H9 (cell line): ENCODE results near the gene SCTR. TPM values are rescaled to one million over a fixed set of nuclear protein-coding genes. Genes with fewer than 3 reads are reported as not detected.

Experiments used
- DNase-seq: peaks from one replicate; pipeline ENCODE4 v3.0.0-alpha.2; 2017
- H2AFZ ChIP-seq: one replicate; pipeline ENCODE4 v1.6.1; 2013; ENCODE audit warnings: mild to moderate bottlenecking, low read length, control low read depth, moderate library complexity
- H2AK5ac ChIP-seq: 2 replicates; pipeline ENCODE4 v1.6.1; 2013; ENCODE audit warnings: low read length, control low read depth, mixed read lengths; ENCODE audit not compliant: insufficient read length
- H2BK120ac ChIP-seq: one replicate; pipeline ENCODE4 v1.6.1; 2013; ENCODE audit warnings: low read depth, mild to moderate bottlenecking, low read length, control low read depth, inconsistent platforms; ENCODE audit not compliant: poor library complexity, severe bottlenecking
- H2BK12ac ChIP-seq: 2 replicates; pipeline ENCODE4 v1.6.1; 2013; ENCODE audit warnings: low read length, control low read depth, mixed read lengths, low read depth; ENCODE audit not compliant: insufficient read length
- H2BK15ac ChIP-seq: 2 replicates; pipeline ENCODE4 v1.6.1; 2013; ENCODE audit warnings: low read depth, low read length, control low read depth
- H2BK20ac ChIP-seq: one replicate; pipeline ENCODE4 v1.6.1; 2013; ENCODE audit warnings: low read depth, mild to moderate bottlenecking, low read length, control low read depth, inconsistent platforms; ENCODE audit not compliant: poor library complexity, severe bottlenecking
- H2BK5ac ChIP-seq: 2 replicates; pipeline ENCODE4 v1.6.1; 2013; ENCODE audit warnings: low read length, control low read depth, mixed read lengths; ENCODE audit not compliant: insufficient read length
- H3K14ac ChIP-seq: 2 replicates; pipeline ENCODE4 v1.6.1; 2013; ENCODE audit warnings: low read length, control low read depth; ENCODE audit not compliant: insufficient read depth
- H3K18ac ChIP-seq: 2 replicates; pipeline ENCODE4 v1.6.1; 2013; ENCODE audit warnings: low read depth, mild to moderate bottlenecking, mixed read lengths, low read length, control low read depth; ENCODE audit not compliant: insufficient read length
- H3K23ac ChIP-seq: 2 replicates; pipeline ENCODE4 v1.6.1; 2013; ENCODE audit warnings: low read length, control low read depth, mixed read lengths, low read depth; ENCODE audit not compliant: insufficient read length
- H3K23me2 ChIP-seq: 2 replicates; pipeline ENCODE4 v1.6.1; 2013; ENCODE audit warnings: low read depth, mild to moderate bottlenecking, mixed read lengths, low read length, control low read depth; ENCODE audit not compliant: insufficient read length, poor library complexity, severe bottlenecking
- H3K27ac ChIP-seq: 2 replicates; pipeline ENCODE4 v1.5.1; 2013; ENCODE audit warnings: low read length, control low read depth, mixed read lengths, low read depth; ENCODE audit not compliant: insufficient read length
- H3K27me3 ChIP-seq: 2 replicates; pipeline ENCODE4 v1.6.1; 2013; ENCODE audit warnings: low read length, control low read depth, inconsistent platforms; ENCODE audit not compliant: insufficient read depth
- H3K4ac ChIP-seq: 2 replicates; pipeline ENCODE4 v1.6.1; 2013; ENCODE audit warnings: low read depth, mild to moderate bottlenecking, control low read depth, inconsistent platforms, low read length, moderate library complexity
- H3K4me1 ChIP-seq: 2 replicates; pipeline ENCODE4 v1.6.1; 2013; ENCODE audit warnings: low read length, control low read depth, inconsistent platforms; ENCODE audit not compliant: insufficient read depth
- H3K4me2 ChIP-seq: 2 replicates; pipeline ENCODE4 v1.6.1; 2013; ENCODE audit warnings: low read length, control low read depth, mixed read lengths; ENCODE audit not compliant: insufficient read length, insufficient read depth
- H3K56ac ChIP-seq: 2 replicates; pipeline ENCODE4 v1.6.1; 2013; ENCODE audit warnings: low read depth, mild to moderate bottlenecking, mixed read lengths, low read length, control low read depth; ENCODE audit not compliant: insufficient read length
- H3K79me1 ChIP-seq: 2 replicates; pipeline ENCODE4 v1.6.1; 2013; ENCODE audit warnings: low read depth, mild to moderate bottlenecking, moderate library complexity, low read length, control low read depth, inconsistent platforms; ENCODE audit not compliant: insufficient read depth, poor library complexity, severe bottlenecking
- H3K79me2 ChIP-seq: 2 replicates; pipeline ENCODE4 v1.6.1; 2013; ENCODE audit warnings: low read length, control low read depth, inconsistent platforms; ENCODE audit not compliant: insufficient read depth
- H3K9ac ChIP-seq: 2 replicates; pipeline ENCODE4 v1.6.1; 2013; ENCODE audit warnings: low read length, control low read depth, mixed read lengths; ENCODE audit not compliant: insufficient read length; ENCODE audit errors: extremely low read depth
- H3K9me3 ChIP-seq: one replicate; pipeline ENCODE4 v1.6.1; 2013; ENCODE audit warnings: low read depth, low read length, inconsistent platforms; ENCODE audit not compliant: control insufficient read depth
- H3T11ph ChIP-seq: one replicate; pipeline ENCODE4 v1.6.1; 2013; ENCODE audit warnings: mild to moderate bottlenecking, low read length, control low read depth, inconsistent platforms
- H4K20me1 ChIP-seq: one replicate; pipeline ENCODE4 v1.6.1; 2013; ENCODE audit not compliant: control insufficient read depth, insufficient read length, insufficient read depth
- H4K5ac ChIP-seq: 2 replicates; pipeline ENCODE4 v1.6.1; 2013; ENCODE audit warnings: low read depth, mild to moderate bottlenecking, mixed read lengths, low read length, control low read depth; ENCODE audit not compliant: insufficient read length
- H4K8ac ChIP-seq: replicated peaks from 2 replicates; pipeline ENCODE4 v1.6.1; 2013; ENCODE audit warnings: low read length, control low read depth, mixed read lengths, low read depth; ENCODE audit not compliant: insufficient read length
- H4K91ac ChIP-seq: 2 replicates; pipeline ENCODE4 v1.6.1; 2013; ENCODE audit warnings: low read depth, mild to moderate bottlenecking, moderate library complexity, mixed read lengths, low read length, control low read depth; ENCODE audit not compliant: insufficient read length
- H3K27ac Mint-ChIP-seq, 3 experiments: 2 replicates in 2 of 3; 3 replicates in 1 of 3; pipeline ENCODE4 v1.8.0; 2020 to 2021; ENCODE audit warnings: mixed read lengths in 3 of 3, mild to moderate bottlenecking in 1 of 3, moderate library complexity in 1 of 3
- H3K27me3 Mint-ChIP-seq: 2 replicates; pipeline ENCODE4 v1.8.0; 2021; ENCODE audit warnings: low read depth, mild to moderate bottlenecking, moderate library complexity, mixed read lengths
- H3K36me3 Mint-ChIP-seq, 3 experiments: 2 replicates in 2 of 3; 3 replicates in 1 of 3; pipeline ENCODE4 v1.8.0; 2020 to 2021; ENCODE audit warnings: low read depth in 3 of 3, mixed read lengths in 3 of 3; ENCODE audit not compliant: insufficient read depth in 1 of 3
- H3K4me1 Mint-ChIP-seq, 2 experiments: 2 replicates each; pipeline ENCODE4 v1.8.0; 2020; ENCODE audit warnings: mixed read lengths in 2 of 2
- H3K4me3 Mint-ChIP-seq, 2 experiments: 2 replicates in 1 of 2; 3 replicates in 1 of 2; pipeline ENCODE4 v1.8.0; 2020 to 2021; ENCODE audit warnings: mild to moderate bottlenecking in 2 of 2, mixed read lengths in 2 of 2, moderate library complexity in 1 of 2
- H3K9me3 Mint-ChIP-seq, 2 experiments: 2 replicates in 1 of 2; 3 replicates in 1 of 2; pipeline ENCODE4 v1.8.0; 2020; ENCODE audit warnings: mild to moderate bottlenecking in 2 of 2, mixed read lengths in 2 of 2, moderate library complexity in 1 of 2
- WGBS: extraction: QIAGEN DNeasy Blood & Tissue Kit; methylation state at CpG from one replicate; pipeline ENCODE4 v1.1.7; 2013; ENCODE audit warnings: missing lambda C conversion rate, low lambda C conversion rate, mixed read lengths; ENCODE audit not compliant: insufficient read length; ENCODE audit errors: extremely low coverage; 5-methylcytosine and 5-hydroxymethylcytosine counted together
- total RNA-seq: library from RNA; stranded (reverse); gene quantifications from 2 replicates; pipeline ENCODE4 v1.2.1, GENCODE V29; 2021
- TF ChIP-seq, protein P1 (sequence below): fragments of 200-600 bp; sonication (generic); conservative IDR thresholded peaks from 3 replicates; pipeline ENCODE4 v1.8.0; 2021; ENCODE audit warnings: antibody characterized with exemption, mild to moderate bottlenecking

SCTR gene
- total RNA-seq, 1 experiment from 2014 or later = not detected

- Mint-ChIP-seq H3K27ac (no peak overlapping the region), H3K4me3 (no peak overlapping the region), H3K4me1 (no peaks in the 10 kb centered on the region), H3K27me3 (peaks cover 21% of the 10 kb centered on the region), H3K36me3 (no peaks in the 10 kb centered on the region), H3K9me3 (no peaks in the 10 kb centered on the region)
- Histone ChIP-seq H3T11ph (no peak overlapping the region), H2BK15ac (no peak overlapping the region), H2AFZ (no peak overlapping the region), H3K14ac (no peak overlapping the region), H3K23ac (no peak overlapping the region), H3K4me2 (no peak overlapping the region), H3K9ac (no peak overlapping the region), H4K91ac (no peak overlapping the region), H3K18ac (no peak overlapping the region), H3K9me3 (no peaks in the 10 kb centered on the region), H2BK120ac (no peak overlapping the region), H4K8ac (no peak overlapping the region), H2AK5ac (no peak overlapping the region), H3K79me2 (no peaks in the 10 kb centered on the region), H2BK20ac (no peak overlapping the region), H3K56ac (no peak overlapping the region), H2BK5ac (no peak overlapping the region), H3K4me1 (no peaks in the 10 kb centered on the region), H3K27ac (no peak overlapping the region), H3K27me3 (no peaks in the 10 kb centered on the region), H4K5ac (no peak overlapping the region), H3K4ac (no peak overlapping the region), H4K20me1 (no peaks in the 10 kb centered on the region), H2BK12ac (no peak overlapping the region), H3K23me2 (no peaks in the 10 kb centered on the region), H3K79me1 (no peaks in the 10 kb centered on the region)
- WGBS = no CpG with 5 or more reads among the region's 3 CpGs
- no peak for DNase-seq
- TF ChIP-seq, protein P1, sequence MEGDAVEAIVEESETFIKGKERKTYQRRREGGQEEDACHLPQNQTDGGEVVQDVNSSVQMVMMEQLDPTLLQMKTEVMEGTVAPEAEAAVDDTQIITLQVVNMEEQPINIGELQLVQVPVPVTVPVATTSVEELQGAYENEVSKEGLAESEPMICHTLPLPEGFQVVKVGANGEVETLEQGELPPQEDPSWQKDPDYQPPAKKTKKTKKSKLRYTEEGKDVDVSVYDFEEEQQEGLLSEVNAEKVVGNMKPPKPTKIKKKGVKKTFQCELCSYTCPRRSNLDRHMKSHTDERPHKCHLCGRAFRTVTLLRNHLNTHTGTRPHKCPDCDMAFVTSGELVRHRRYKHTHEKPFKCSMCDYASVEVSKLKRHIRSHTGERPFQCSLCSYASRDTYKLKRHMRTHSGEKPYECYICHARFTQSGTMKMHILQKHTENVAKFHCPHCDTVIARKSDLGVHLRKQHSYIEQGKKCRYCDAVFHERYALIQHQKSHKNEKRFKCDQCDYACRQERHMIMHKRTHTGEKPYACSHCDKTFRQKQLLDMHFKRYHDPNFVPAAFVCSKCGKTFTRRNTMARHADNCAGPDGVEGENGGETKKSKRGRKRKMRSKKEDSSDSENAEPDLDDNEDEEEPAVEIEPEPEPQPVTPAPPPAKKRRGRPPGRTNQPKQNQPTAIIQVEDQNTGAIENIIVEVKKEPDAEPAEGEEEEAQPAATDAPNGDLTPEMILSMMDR = no peak
Observed at GRCh38 chr2:119511989-119512388, 12.3 kb downstream of the SCTR start.
